Testis (tissue), 3 donors: Measurements from ENCODE around the gene TPCN2. TPM values are rescaled to one million over a fixed set of nuclear protein-coding genes. Genes with fewer than 3 reads are reported as not detected.

Experiments used
- DNase-seq: peaks from one replicate; pipeline ENCODE4 v3.0.0-alpha.2; 2019
- H3K27ac ChIP-seq, 2 donors: fragments of 200-600 bp; sonication (generic); one replicate each; pipeline ENCODE4 v1.5.1; 2019
- H3K27me3 ChIP-seq: fragments of 200-600 bp; sonication (generic); one replicate; pipeline ENCODE4 v1.5.1; 2019
- H3K36me3 ChIP-seq: fragments of 200-600 bp; sonication (generic); one replicate; pipeline ENCODE4 v1.5.1; 2017; ENCODE audit warnings: low read depth; ENCODE audit errors: missing control alignments
- H3K4me1 ChIP-seq: fragments of 200-600 bp; sonication (generic); one replicate; pipeline ENCODE4 v1.5.1; 2019
- H3K4me3 ChIP-seq, 2 donors: fragments of 200-600 bp; sonication (generic); one replicate each; pipeline ENCODE4 v1.5.1; 2017 to 2019
- H3K9me3 ChIP-seq: fragments of 200-600 bp; sonication (generic); one replicate; pipeline ENCODE4 v1.5.1; 2017
- CTCF ChIP-seq, 3 experiments: fragments of 450-650 bp in 2 of 3; fragments of 200-600 bp in 1 of 3; sonication (generic) in 1 of 3; IDR thresholded peaks; one replicate each; pipeline ENCODE4 v1.5.1; 2016 to 2019; ENCODE audit warnings: antibody characterized with exemption in 3 of 3, mild to moderate bottlenecking in 2 of 3, moderate library complexity in 1 of 3
- POLR2A ChIP-seq: fragments of 450-650 bp; IDR thresholded peaks from one replicate; pipeline ENCODE4 v1.6.1; 2017; ENCODE audit warnings: antibody characterized with exemption, mild to moderate bottlenecking, moderate library complexity
- WGBS, 2 donors: methylation state at CpG; one replicate each; pipeline ENCODE4 v1.1.5; 2018; 5-methylcytosine and 5-hydroxymethylcytosine counted together
- intact Hi-C: fragments of 100-400 bp; cut with DNase I; formaldehyde crosslinking; loops from one replicate; pipeline ENCODE4 v1.15.1; 2023; ENCODE audit warnings: low total_unique reads
- polyA plus RNA-seq: library from polyadenylated mRNA; stranded (reverse); fragments of 350-450 nt; fragmentation: Illumina TruSeq; extraction: RNeasy Lipid Tissue Mini Kit (QIAGEN cat#74804); gene quantifications from one replicate; pipeline ENCODE4 v1.2.3, GENCODE V29; 2014; ENCODE audit warnings: low read depth, low replicate concordance; ENCODE audit not compliant: insufficient read depth
- total RNA-seq, 2 donors: library from RNA; depleted of rRNA; stranded (reverse); fragments of >200 nt; gene quantifications; one replicate each; pipeline ENCODE4 v1.2.3, GENCODE V29; 2016

The TPCN2 gene
- total and polyA plus RNA-seq, 3 donors from 2014 or later = 12.9 to 32.5 (median 28.4) TPM

- 61 to 69% methylated on average over 19 to 23 of the region's 24 CpGs for WGBS, 2 donors
- intact Hi-C loops = no loop called here
- DNase-seq = no peak
- H3K27me3 ChIP-seq = no peaks in the 10 kb centered on the region
- H3K27ac ChIP-seq = no peak overlapping the region
- TF ChIP-seq CTCF (IDR thresholded peaks at IDR 0.05) (no peak), POLR2A (no peak)
- H3K4me3 ChIP-seq = no peak overlapping the region
- no peaks in the 10 kb centered on the region for H3K4me1 ChIP-seq
- no peaks in the 10 kb centered on the region for H3K36me3 ChIP-seq
- H3K9me3 ChIP-seq = no peaks in the 10 kb centered on the region
Observed at GRCh38 chr11:69102732-69103615, 54.2 kb downstream of the TPCN2 start.

- no peaks in the 10 kb centered on the region for H3K27me3 ChIP-seq
- TF ChIP-seq CTCF (IDR thresholded peaks at IDR 0.05) (no peak), POLR2A (no peak)
- no peak for DNase-seq
- 92 to 98% methylated on average over 9 to 14 of the region's 14 CpGs for WGBS, 2 donors
- H3K36me3 ChIP-seq = no peaks in the 10 kb centered on the region
- no peaks in the 10 kb centered on the region for H3K4me1 ChIP-seq
- intact Hi-C loops = no loop called here
- no peaks in the 10 kb centered on the region for H3K9me3 ChIP-seq
- H3K27ac ChIP-seq = no peak overlapping the region
- H3K4me3 ChIP-seq = no peak overlapping the region
Observed at GRCh38 chr11:69104212-69104855, 55.6 kb downstream of the TPCN2 start.

- no peaks in the 10 kb centered on the region for H3K4me1 ChIP-seq
Observed at GRCh38 chr11:69104856-69105395, 56.2 kb downstream of the TPCN2 start.

GRCh38 chr11:69105461-69106030 lies 56.8 kb downstream of the TPCN2 start:
- WGBS, 2 donors = 72 to 78% methylated on average over 3 to 18 of the region's 18 CpGs
- TF ChIP-seq CTCF (IDR thresholded peaks at IDR 0.05) = no peak
- TF ChIP-seq POLR2A = no peak
- Histone ChIP-seq H3K4me3 (no peak overlapping the region), H3K27me3 (no peaks in the 10 kb centered on the region), H3K4me1 (no peaks in the 10 kb centered on the region), H3K27ac (no peak overlapping the region), H3K36me3 (no peaks in the 10 kb centered on the region), H3K9me3 (no peaks in the 10 kb centered on the region)
- no peak for DNase-seq
- intact Hi-C loops = loop anchor here (5.0 kb wide), 1 partner anchor 542 kb away; no protein-coding TSS in a partner anchor

More at GRCh38 chr11:69104856-69105395, 56.2 kb downstream of the TPCN2 start:
- 87 to 96% methylated on average over 12 to 21 of the region's 21 CpGs for WGBS, 2 donors
- no peaks in the 10 kb centered on the region for H3K27me3 ChIP-seq
- TF ChIP-seq CTCF (IDR thresholded peaks at IDR 0.05) (no peak), POLR2A (no peak)
- no peaks in the 10 kb centered on the region for H3K9me3 ChIP-seq
- H3K4me3 ChIP-seq = no peak overlapping the region
- no peak overlapping the region for H3K27ac ChIP-seq
- intact Hi-C loops = loop anchor here (5.0 kb wide), 1 partner anchor 542 kb away; no protein-coding TSS in a partner anchor
- no peaks in the 10 kb centered on the region for H3K36me3 ChIP-seq
- no peak for DNase-seq
